Pancreas (tissue), 10 donors: ENCODE data around the gene LLPH. TPM values are rescaled to one million over a fixed set of nuclear protein-coding genes. Genes with fewer than 3 reads are reported as not detected.
"Not testable (repeated sequence)": the region's sequence is repeated elsewhere in the genome, so short reads cannot be mapped to it uniquely, and the experiment has no call there.

Experiments
- ATAC-seq, 4 donors: fragments of 200-7000 bp; cut with Tn5 transposase; one replicate each; pipeline versions ENCODE4 v1.8.0 to v1.9.1; 2020; ENCODE audit warnings: mild to moderate bottlenecking in 4 of 4, moderate library complexity in 4 of 4
- DNase-seq, 6 donors: peaks; one replicate each; pipeline ENCODE4 v3.0.0-alpha.2; 2020
- FAIRE-seq: peaks from 2 replicates; lab custom pipeline; 2012; peaks lifted over from hg19 to GRCh38; lab: Jason Lieb, UNC
- H3K27ac ChIP-seq, 4 donors: fragments of 200-600 bp; sonication (generic); 1 replicate in 3 of 4; 2 replicates in 1 of 4; pipeline versions ENCODE4 v1.5.0 to v1.8.0; 2020
- H3K27me3 ChIP-seq, 4 donors: fragments of 200-600 bp; one replicate each; pipeline ENCODE4 v1.8.0; 2021
- H3K36me3 ChIP-seq, 3 donors: fragments of 200-600 bp; sonication (generic) in 1 of 3; one replicate each; pipeline versions ENCODE4 v1.5.0 to v1.8.0; 2020 to 2021
- H3K4me1 ChIP-seq, 3 donors: fragments of 200-600 bp; one replicate each; pipeline ENCODE4 v1.8.0; 2021
- H3K4me3 ChIP-seq, 4 donors: fragments of 200-600 bp; sonication (generic) in 2 of 4; one replicate each; pipeline versions ENCODE4 v1.5.0 to v1.8.0; 2020 to 2021
- H3K9me3 ChIP-seq, 4 donors: fragments of 200-600 bp; one replicate each; pipeline ENCODE4 v1.8.0; 2021
- WGBS, 2 donors: extraction: QIAGEN DNeasy Blood & Tissue Kit; methylation state at CpG; one replicate each; pipeline ENCODE4 v1.1.7; 2013; 5-methylcytosine and 5-hydroxymethylcytosine counted together
- intact Hi-C, 3 donors: fragments of 100-400 bp; cut with DNase I; formaldehyde crosslinking; loops; one replicate each; pipeline versions ENCODE4 v1.11.1 to v1.14.2; 2022
- polyA plus RNA-seq, 2 donors: library from polyadenylated mRNA; stranded (reverse); fragments of 200-250 nt; gene quantifications; one replicate each; pipeline ENCODE4 v1.2.3, GENCODE V29; 2013
- total RNA-seq, 6 donors: library from RNA; stranded (reverse); fragmentation: NEBNext Ultra II Directional in 4 of 6; extraction: Animal tissue kit (Norgen Biotek cat#: 25700) in 4 of 6; gene quantifications; one replicate each; pipeline versions ENCODE4 v1.2.1 to v1.2.4, GENCODE V29; 2021 to 2023
- TF ChIP-seq, protein P1 (sequence below), 4 donors: fragments of 200-600 bp; sonication (generic) in 3 of 4; IDR thresholded peaks; one replicate each; pipeline versions ENCODE4 v1.5.0 to v1.8.0; 2021; ENCODE audit warnings: antibody characterized with exemption in 4 of 4
- donor health status: healthy with polysubstance abuse.
- donor health status: DM: no; HTN: no; CAD: no; lungs with moderate emphysema.
- donor health status: DM: no; HTN: no; CAD: no.
- donor health status: control.
- donor health status: control.
- donor health status: Bipolar disorder and iron deficiency.
- donor health status: DM: yes; HTN: yes; CAD: no.
- donor health status: DM: no; HTN: no; CAD: no.
- donor health status: DM: no; HTN: no; CAD: no.
- donor health status: DM: yes; HTN: yes; CAD: no.

The LLPH gene
- 10 to 100 TPM in 1 of 6 donors, 1 to 10 TPM in 5; 4.7 to 10.1 (median 7.9) TPM for total RNA-seq
- polyA plus RNA-seq = 10 to 100 TPM in 1 of 2 donors, 1 to 10 TPM in 1; 3.8 to 10.5 TPM

DNA sequence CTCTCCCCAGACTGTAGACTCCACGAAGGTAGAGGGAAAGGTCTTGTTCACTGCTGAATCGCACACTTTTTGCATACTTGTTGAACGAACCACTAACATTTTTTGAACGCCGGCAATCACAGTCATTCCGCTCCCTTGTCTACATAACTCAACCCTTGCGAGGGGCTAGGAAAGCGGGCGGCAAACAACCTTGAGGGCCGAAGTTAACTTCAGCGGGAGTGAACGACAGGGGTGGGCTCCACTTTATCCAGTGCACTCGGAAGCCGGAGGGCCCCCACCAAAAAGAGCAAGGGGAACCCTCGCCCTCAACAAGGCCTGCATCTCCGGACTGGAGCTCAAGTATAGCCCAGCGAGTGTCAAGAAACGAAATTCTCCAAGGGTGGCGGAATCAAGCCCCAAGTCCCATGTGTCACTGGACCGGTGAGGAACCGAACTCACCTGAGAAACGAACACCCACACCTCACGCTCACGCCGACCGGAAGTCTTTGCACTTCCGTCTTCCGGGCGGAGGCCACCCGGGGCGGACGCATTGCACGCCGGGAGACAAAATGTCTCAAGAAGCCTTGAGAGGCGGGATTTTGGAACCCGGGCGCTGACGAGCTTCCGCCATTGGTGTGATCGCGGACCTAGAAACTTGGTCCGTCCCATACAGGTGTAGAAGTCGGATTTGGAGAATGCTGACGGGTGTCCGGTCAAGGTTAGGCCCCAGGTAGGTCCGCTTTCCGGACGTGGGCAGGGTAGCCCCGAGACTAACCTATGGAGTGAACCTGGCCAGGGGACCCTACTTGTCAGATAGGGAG, at the start of gene LLPH:
LLPH (minus strand) TSS at position 484 of the 800 bp plus-strand sequence. CDS start 1,644 bp downstream, outside the sequence.
- DNase-seq (peak; percentile 86 to 95 (median 90)), ATAC-seq (peak; percentile 99 to 100 (median 100)), FAIRE-seq (no peak)
- peaks cover 7 to 13% (median 12%) of the 10 kb centered on the region in 3 donors for H3K4me1 ChIP-seq
- 0% methylated on average over 49 of the region's 49 CpGs for WGBS, 2 donors
- H3K27me3 ChIP-seq = no peaks in the 10 kb centered on the region
- TF ChIP-seq, protein P1, sequence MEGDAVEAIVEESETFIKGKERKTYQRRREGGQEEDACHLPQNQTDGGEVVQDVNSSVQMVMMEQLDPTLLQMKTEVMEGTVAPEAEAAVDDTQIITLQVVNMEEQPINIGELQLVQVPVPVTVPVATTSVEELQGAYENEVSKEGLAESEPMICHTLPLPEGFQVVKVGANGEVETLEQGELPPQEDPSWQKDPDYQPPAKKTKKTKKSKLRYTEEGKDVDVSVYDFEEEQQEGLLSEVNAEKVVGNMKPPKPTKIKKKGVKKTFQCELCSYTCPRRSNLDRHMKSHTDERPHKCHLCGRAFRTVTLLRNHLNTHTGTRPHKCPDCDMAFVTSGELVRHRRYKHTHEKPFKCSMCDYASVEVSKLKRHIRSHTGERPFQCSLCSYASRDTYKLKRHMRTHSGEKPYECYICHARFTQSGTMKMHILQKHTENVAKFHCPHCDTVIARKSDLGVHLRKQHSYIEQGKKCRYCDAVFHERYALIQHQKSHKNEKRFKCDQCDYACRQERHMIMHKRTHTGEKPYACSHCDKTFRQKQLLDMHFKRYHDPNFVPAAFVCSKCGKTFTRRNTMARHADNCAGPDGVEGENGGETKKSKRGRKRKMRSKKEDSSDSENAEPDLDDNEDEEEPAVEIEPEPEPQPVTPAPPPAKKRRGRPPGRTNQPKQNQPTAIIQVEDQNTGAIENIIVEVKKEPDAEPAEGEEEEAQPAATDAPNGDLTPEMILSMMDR (IDR thresholded peaks at IDR 0.05) = no peak
- intact Hi-C loops = no loop called here
- no peaks in the 10 kb centered on the region for H3K36me3 ChIP-seq
- H3K4me3 ChIP-seq = peak within 1 kb of the TSS; percentile 67 to 99 (median 76)
- no peaks in the 10 kb centered on the region for H3K9me3 ChIP-seq
- peak within 1 kb of the TSS; percentile 30 to 80 (median 62) for H3K27ac ChIP-seq

DNA sequence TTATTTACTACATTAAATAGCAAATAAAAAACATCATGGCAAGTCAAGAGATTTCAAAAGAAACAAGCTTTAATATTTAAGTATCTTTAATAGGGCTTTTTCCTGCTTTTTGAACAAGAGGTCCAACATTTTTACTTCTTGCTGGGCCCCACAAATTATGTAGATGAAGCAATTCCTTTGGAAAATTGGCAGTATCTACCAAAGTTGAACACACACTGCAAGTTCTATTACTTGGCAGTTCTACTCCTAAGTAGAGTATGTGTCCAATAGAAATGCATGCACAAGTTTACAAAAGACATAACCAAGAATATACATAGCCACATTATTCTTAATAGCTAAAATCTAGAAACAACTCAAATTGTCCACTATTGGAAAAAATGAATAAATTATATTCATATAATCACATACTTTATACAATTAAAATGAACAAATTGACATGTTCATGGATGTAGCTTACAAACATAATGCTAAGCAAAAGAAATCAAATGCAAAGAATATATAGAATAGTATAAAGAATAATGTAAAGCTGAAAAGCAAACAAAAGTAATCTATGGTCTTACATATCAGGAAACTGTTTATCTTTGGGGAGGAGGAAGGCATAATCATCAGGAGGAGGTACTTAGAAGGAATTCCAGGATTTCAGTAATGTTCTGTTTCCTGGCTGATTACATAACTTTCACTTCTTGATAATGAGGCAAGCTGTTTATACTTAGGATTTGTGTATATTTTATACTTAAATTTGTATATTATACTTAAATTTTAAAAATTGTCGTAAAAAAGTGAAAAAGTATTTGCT, 45.8 kb upstream of the LLPH start:
- no peaks in the 10 kb centered on the region for H3K4me1 ChIP-seq
- FAIRE-seq (peak; percentile 29), DNase-seq (no peak), ATAC-seq (no peak)
- no peak overlapping the region for H3K27ac ChIP-seq
- WGBS, 2 donors = 18 to 25% methylated on average over 1 of the region's 1 CpG
- no peaks in the 10 kb centered on the region for H3K9me3 ChIP-seq
- TF ChIP-seq, protein P1 (IDR thresholded peaks at IDR 0.05) = no peak
- H3K36me3 ChIP-seq = no peaks in the 10 kb centered on the region
- H3K27me3 ChIP-seq = no peaks in the 10 kb centered on the region
- intact Hi-C loops = no loop called here
- no peak overlapping the region for H3K4me3 ChIP-seq

DNA sequence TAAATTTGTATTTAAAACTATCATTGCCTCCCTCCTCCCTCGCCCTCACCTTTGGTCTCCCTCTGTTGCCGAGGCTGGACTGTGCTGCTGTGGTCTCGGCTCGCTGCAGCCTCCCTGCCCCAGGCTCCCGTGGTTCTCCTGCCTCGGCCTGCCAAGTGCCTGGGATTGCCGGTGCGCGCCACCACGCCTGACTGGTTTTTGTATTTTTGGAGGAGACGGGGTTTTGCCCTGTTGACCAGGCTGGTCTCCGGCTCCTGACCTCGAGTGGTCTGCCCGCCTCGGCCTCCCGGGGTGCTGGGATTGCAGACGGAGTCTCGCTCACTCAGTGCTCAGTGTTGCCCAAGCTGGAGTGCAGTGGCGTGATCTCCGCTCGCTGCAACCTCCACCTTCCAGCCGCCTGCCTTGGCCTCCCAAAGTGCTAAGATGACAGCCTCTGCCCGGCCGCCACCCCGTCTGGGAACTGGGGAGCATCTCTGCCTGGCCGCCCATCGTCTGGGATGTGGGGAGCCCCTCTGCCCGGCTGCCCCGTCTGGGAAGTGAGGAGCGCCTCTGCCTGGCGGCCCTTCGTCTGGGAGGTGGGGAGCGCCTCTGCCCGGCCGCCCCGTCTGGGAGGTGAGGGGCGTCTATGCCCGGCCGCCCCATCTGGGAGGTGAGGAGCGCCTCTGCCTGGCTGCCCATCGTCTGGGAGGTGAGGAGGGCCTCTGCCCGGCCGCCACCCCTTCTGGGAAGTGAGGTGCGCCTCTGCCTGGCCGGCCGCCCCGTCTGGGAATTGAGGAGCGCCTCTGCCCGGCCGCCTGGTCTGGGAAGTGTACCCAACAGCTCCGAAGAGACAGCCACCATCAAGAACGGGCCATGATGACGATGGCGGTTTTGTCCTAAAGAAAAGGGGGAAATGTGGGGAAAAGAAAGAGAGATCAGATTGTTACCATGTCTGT, 44.1 kb upstream of the LLPH start:
- H3K27me3 ChIP-seq, ATAC-seq, H3K36me3 ChIP-seq, H3K4me1 ChIP-seq, H3K9me3 ChIP-seq, intact Hi-C loops, H3K4me3 ChIP-seq, H3K27ac ChIP-seq, FAIRE-seq: not testable (repeated sequence)
- peak in 1 of 6 donors; percentile 36 for DNase-seq
- 91 to 94% methylated on average over 50 to 54 of the region's 54 CpGs for WGBS, 2 donors

DNA sequence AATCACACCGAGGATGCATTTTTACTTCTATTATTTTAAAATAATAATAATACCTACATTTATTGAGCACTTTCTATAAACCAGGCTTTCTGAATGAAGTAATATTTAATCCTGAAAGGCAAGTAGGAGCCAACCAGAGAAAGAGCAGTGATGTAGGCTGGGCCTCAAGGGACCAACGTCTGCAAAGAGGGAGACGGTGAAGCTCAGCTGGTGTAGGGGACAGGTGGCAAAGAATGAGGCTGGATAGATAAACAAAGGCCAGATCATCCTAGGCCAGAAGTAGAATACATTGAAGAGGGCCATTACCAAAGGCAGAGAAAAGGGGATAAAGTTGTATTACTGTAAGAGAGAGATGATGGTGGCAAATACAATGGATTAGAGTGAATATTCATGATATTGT, 40.1 kb upstream of the LLPH start:
- FAIRE-seq = no peak
- H3K27me3 ChIP-seq = no peaks in the 10 kb centered on the region
- no peak for ATAC-seq
- intact Hi-C loops = no loop called here
- WGBS, 2 donors = 89 to 91% methylated on average over 3 of the region's 3 CpGs
- peak overlapping the region in 2 of 4 donors; percentile 54 to 88 for H3K4me3 ChIP-seq
- no peaks in the 10 kb centered on the region for H3K36me3 ChIP-seq
- no peak for DNase-seq
- peak overlapping the region in 2 of 4 donors; percentile 99 to 100 for H3K27ac ChIP-seq
- no peaks in the 10 kb centered on the region for H3K9me3 ChIP-seq
- TF ChIP-seq, protein P1 (IDR thresholded peaks at IDR 0.05) = no peak
- H3K4me1 ChIP-seq = peaks cover 0 to 10% (median 7%) of the 10 kb centered on the region in 3 donors
